Ovary (tissue), 9 donors: ENCODE data around the gene RHO. TPM values are rescaled to one million over a fixed set of nuclear protein-coding genes. Genes with fewer than 3 reads are reported as not detected.

Experiments
- DNase-seq, 5 donors: peaks; one replicate each; pipeline ENCODE4 v3.0.0-alpha.2; 2019 to 2020
- H3K27ac ChIP-seq, 2 donors: fragments of 200-600 bp; one replicate each; pipeline versions ENCODE4 v1.5.1 to v1.8.0; 2019 to 2022
- H3K27me3 ChIP-seq: fragments of 200-600 bp; one replicate; pipeline ENCODE4 v1.8.0; 2022
- H3K36me3 ChIP-seq: fragments of 200-600 bp; sonication (generic); one replicate; pipeline ENCODE4 v1.5.1; 2019
- H3K4me1 ChIP-seq: one replicate; pipeline ENCODE4 v1.8.1; 2013; ENCODE audit warnings: mild to moderate bottlenecking, moderate library complexity; ENCODE audit not compliant: insufficient read depth
- H3K4me3 ChIP-seq: fragments of 200-600 bp; sonication (generic); one replicate; pipeline ENCODE4 v1.5.1; 2017
- H3K9me3 ChIP-seq, 2 donors: fragments of 200-600 bp in 1 of 2; sonication (generic) in 1 of 2; one replicate each; pipeline versions ENCODE4 v1.5.1 to v1.8.1; 2013 to 2019; ENCODE audit warnings: mild to moderate bottlenecking in 1 of 2, moderate library complexity in 1 of 2
- EP300 ChIP-seq: sonication (generic); formaldehyde crosslinking; IDR thresholded peaks from one replicate; pipeline ENCODE4 v1.6.1; 2017; ENCODE audit warnings: antibody characterized with exemption
- POLR2A ChIP-seq: fragments of 450-650 bp; IDR thresholded peaks from one replicate; pipeline ENCODE4 v1.6.1; 2017; ENCODE audit warnings: antibody characterized with exemption, mild to moderate bottlenecking, moderate library complexity
- WGBS, 3 donors: extraction: QIAGEN DNeasy Blood & Tissue Kit in 1 of 3; methylation state at CpG; one replicate each; pipeline versions ENCODE4 v1.1.5 to v1.1.7; 2013 to 2017; 5-methylcytosine and 5-hydroxymethylcytosine counted together
- intact Hi-C, 4 donors: fragments of 100-400 bp; cut with DNase I; formaldehyde crosslinking; loops; one replicate each; pipeline versions ENCODE4 v1.11.0 to v1.15.1; 2022 to 2023
- polyA plus RNA-seq, 2 donors: library from polyadenylated mRNA; stranded (reverse); fragments of 200-250 nt in 1 of 2; fragments of 350-450 nt in 1 of 2; fragmentation: Illumina TruSeq in 1 of 2; extraction: RNeasy Lipid Tissue Mini Kit (QIAGEN cat#74804) in 1 of 2; gene quantifications; one replicate each; pipeline ENCODE4 v1.2.3, GENCODE V29; 2013 to 2014
- total RNA-seq, 7 donors: library from RNA; depleted of rRNA in 2 of 7; stranded (reverse); fragments of >200 nt in 2 of 7; fragmentation: NEBNext Ultra II Directional in 3 of 7; extraction: Animal tissue kit (Norgen Biotek cat#: 25700) in 3 of 7; gene quantifications; one replicate each; pipeline versions ENCODE4 v1.1.0 to v1.2.4, GENCODE V29; 2016 to 2023
- TF ChIP-seq, protein P1 (sequence below), 3 donors: fragments of 450-650 bp in 2 of 3; fragments of 200-600 bp in 1 of 3; IDR thresholded peaks; one replicate each; pipeline versions ENCODE4 v1.5.1 to v1.8.0; 2016 to 2022; ENCODE audit warnings: antibody characterized with exemption in 3 of 3, mild to moderate bottlenecking in 1 of 3
- donor health status: DM: no; HTN: no; CAD: no; lungs with moderate emphysema.
- donor health status: DM: no; HTN: no; CAD: no.
- donor health status: Bipolar disorder and iron deficiency.
- donor health status: DM: yes; HTN: yes; CAD: no.
- donor health status: DM: no; HTN: no; CAD: no.
- donor health status: DM: yes; HTN: yes; CAD: no.

Gene RHO
- total and polyA plus RNA-seq, 9 donors, result 0.13 to 0.24 TPM; not detected in 7

DNA sequence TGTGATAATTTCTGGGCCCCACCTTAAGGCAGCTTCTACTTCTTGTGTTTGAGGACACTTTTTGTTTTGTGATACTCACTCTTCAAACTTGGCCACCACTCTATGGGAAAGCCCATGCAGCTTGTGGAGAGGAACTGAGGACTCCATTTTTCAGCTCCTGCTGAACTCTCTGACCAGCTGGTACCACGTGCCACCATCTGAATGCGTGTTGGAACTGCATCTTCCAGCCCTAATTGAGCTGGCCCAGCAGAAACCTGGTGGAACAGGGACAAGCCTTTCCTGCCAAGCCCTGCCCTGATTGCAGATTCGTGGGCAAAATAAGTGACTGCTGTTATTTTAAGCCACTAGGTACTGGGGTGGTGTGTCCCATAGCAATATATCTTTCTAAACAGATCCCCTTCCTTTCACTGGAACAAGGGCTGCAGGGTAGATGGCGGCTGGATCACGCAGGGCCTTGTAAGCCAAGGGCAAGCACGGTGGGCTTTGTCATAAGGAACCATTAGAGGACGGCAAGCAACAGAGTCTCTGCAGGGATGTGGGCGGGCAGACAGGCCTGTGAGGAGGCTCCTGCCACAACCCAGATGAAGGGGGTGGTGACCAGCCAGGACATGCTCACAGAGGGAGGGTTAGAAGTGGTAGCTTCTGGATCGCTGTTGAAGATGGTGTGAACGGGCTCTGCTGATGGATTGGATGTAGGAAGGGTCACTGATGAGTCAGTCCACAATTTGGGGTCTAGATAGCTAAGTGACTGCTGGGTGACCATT lies 24.0 kb downstream of the RHO start:
- H3K9me3 ChIP-seq, result no peaks in the 10 kb centered on the region
- H3K27ac ChIP-seq, result no peak overlapping the region
- 81 to 90% (median 88%) methylated on average over 10 of the region's 10 CpGs for whole genome bisulfite sequencing, 3 donors
- H3K4me1 ChIP-seq, result peaks cover 15% of the 10 kb centered on the region
- intact Hi-C loops, result no loop called here
- TF ChIP-seq, protein P1, sequence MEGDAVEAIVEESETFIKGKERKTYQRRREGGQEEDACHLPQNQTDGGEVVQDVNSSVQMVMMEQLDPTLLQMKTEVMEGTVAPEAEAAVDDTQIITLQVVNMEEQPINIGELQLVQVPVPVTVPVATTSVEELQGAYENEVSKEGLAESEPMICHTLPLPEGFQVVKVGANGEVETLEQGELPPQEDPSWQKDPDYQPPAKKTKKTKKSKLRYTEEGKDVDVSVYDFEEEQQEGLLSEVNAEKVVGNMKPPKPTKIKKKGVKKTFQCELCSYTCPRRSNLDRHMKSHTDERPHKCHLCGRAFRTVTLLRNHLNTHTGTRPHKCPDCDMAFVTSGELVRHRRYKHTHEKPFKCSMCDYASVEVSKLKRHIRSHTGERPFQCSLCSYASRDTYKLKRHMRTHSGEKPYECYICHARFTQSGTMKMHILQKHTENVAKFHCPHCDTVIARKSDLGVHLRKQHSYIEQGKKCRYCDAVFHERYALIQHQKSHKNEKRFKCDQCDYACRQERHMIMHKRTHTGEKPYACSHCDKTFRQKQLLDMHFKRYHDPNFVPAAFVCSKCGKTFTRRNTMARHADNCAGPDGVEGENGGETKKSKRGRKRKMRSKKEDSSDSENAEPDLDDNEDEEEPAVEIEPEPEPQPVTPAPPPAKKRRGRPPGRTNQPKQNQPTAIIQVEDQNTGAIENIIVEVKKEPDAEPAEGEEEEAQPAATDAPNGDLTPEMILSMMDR (IDR thresholded peaks at IDR 0.05), result no peak
- TF ChIP-seq POLR2A (no peak), EP300 (no peak)
- H3K4me3 ChIP-seq, result no peak overlapping the region
- no peaks in the 10 kb centered on the region for H3K27me3 ChIP-seq
- H3K36me3 ChIP-seq, result no peaks in the 10 kb centered on the region
- no peak for DNase-seq

DNA sequence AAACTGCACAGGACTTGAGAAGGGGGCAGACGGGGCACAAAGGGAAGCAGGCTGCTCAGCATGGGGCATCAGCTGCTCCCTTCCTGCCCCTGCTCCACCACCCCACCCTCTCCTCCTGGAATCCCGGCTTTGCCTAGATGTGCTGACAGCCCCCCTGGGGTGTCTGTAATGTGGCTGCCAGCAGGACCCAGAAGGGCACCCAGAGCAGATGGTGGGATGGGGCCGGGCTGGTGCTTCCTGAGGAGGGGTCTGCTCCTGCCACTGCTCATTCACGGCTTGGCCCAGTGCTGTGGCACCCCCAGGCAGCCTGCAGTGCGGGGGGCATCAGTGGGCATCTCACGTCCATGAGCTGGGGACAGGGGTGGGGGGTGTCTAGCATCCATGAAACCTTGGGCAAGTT lies 24.7 kb downstream of the RHO start:
- no peak overlapping the region for H3K4me3 ChIP-seq
- intact Hi-C loops, result no loop called here
- no peaks in the 10 kb centered on the region for H3K36me3 ChIP-seq
- WGBS, 3 donors, result 68 to 75% (median 70%) methylated on average over 5 to 6 of the region's 6 CpGs
- no peaks in the 10 kb centered on the region for H3K9me3 ChIP-seq
- H3K4me1 ChIP-seq, result peaks cover 15% of the 10 kb centered on the region
- H3K27me3 ChIP-seq, result no peaks in the 10 kb centered on the region
- TF ChIP-seq POLR2A, result no peak
- TF ChIP-seq, protein P1 (IDR thresholded peaks at IDR 0.05), result no peak
- no peak for TF ChIP-seq EP300
- peak overlapping the region; percentile 66 to 72 for H3K27ac ChIP-seq
- DNase-seq, result no peak

- WGBS, 3 donors, result 11 to 21% (median 16%) methylated on average over 15 of the region's 15 CpGs
- Histone ChIP-seq H3K4me3 (no peak overlapping the region), H3K27me3 (no peaks in the 10 kb centered on the region), H3K36me3 (no peaks in the 10 kb centered on the region), H3K9me3 (no peaks in the 10 kb centered on the region), H3K4me1 (peaks cover 15% of the 10 kb centered on the region), H3K27ac (peak overlapping the region; percentile 66 to 72)
- TF ChIP-seq EP300 (no peak), POLR2A (no peak)
- TF ChIP-seq, protein P1 (IDR thresholded peaks at IDR 0.05), result no peak
- DNase-seq, result peak in 1 of 5 donors; percentile 56
- intact Hi-C loops, result no loop called here
These were observed 25.3 kb downstream of the RHO start for GRCh38 chr3:129553719-129554118.

GRCh38 chr3:129554356-129555152 lies 26.1 kb downstream of the RHO start:
- Histone ChIP-seq H3K4me3 (no peak overlapping the region), H3K27me3 (no peaks in the 10 kb centered on the region), H3K9me3 (no peaks in the 10 kb centered on the region), H3K4me1 (peaks cover 16% of the 10 kb centered on the region), H3K27ac (peak overlapping the region; percentile 64 to 66), H3K36me3 (no peaks in the 10 kb centered on the region)
- TF ChIP-seq EP300 (no peak), POLR2A (no peak)
- TF ChIP-seq, protein P1 (IDR thresholded peaks at IDR 0.05), result no peak
- WGBS, 3 donors, result 12 to 33% (median 23%) methylated on average over 13 of the region's 13 CpGs
- intact Hi-C loops, result no loop called here
- peak in 2 of 5 donors; percentile 63 to 76 for DNase-seq
